Neural crest cell (in vitro differentiated cells): ENCODE data around the gene C12orf42. TPM values are rescaled to one million over a fixed set of nuclear protein-coding genes. Genes with fewer than 3 reads are reported as not detected.

Source experiments
- DNase-seq: peaks from one replicate; pipeline ENCODE4 v3.0.0; 2021; ENCODE audit warnings: low read depth, mixed read lengths, low spot score
- H3K27ac Mint-ChIP-seq: one replicate; pipeline ENCODE4 v1.8.0; 2021; ENCODE audit warnings: mild to moderate bottlenecking, mixed read lengths; ENCODE audit not compliant: unreplicated experiment
- H3K27me3 Mint-ChIP-seq: 2 replicates; pipeline ENCODE4 v1.8.0; 2021; ENCODE audit warnings: low read depth, mild to moderate bottlenecking, mixed read lengths
- H3K36me3 Mint-ChIP-seq: 2 replicates; pipeline ENCODE4 v1.8.0; 2021; ENCODE audit warnings: low read depth, mild to moderate bottlenecking, mixed read lengths
- H3K4me1 Mint-ChIP-seq: 2 replicates; pipeline ENCODE4 v1.8.0; 2021; ENCODE audit warnings: mixed read lengths
- H3K4me3 Mint-ChIP-seq: one replicate; pipeline ENCODE4 v1.8.0; 2021; ENCODE audit warnings: mild to moderate bottlenecking, mixed read lengths
- H3K9me3 Mint-ChIP-seq: 2 replicates; pipeline ENCODE4 v1.8.0; 2021; ENCODE audit warnings: mixed read lengths
- CTCF ChIP-seq: fragments of 200-600 bp; sonication (generic); conservative IDR thresholded peaks from 2 replicates; pipeline ENCODE4 v1.5.0; 2021; ENCODE audit warnings: antibody characterized with exemption, mild to moderate bottlenecking
- total RNA-seq: library from RNA; stranded (reverse); gene quantifications from 2 replicates; pipeline ENCODE4 v1.2.1, GENCODE V29; 2021

Gene C12orf42
- total RNA-seq, 1 donor from 2014 or later, result not detected

- H3K4me3 Mint-ChIP-seq, result no peak overlapping the region
- no peaks in the 10 kb centered on the region for H3K36me3 Mint-ChIP-seq
- no peak for DNase-seq
- H3K27ac Mint-ChIP-seq, result no peak overlapping the region
- peaks cover 70% of the 10 kb centered on the region for H3K27me3 Mint-ChIP-seq
- H3K9me3 Mint-ChIP-seq, result peaks cover 2% of the 10 kb centered on the region
- peaks cover 17% of the 10 kb centered on the region for H3K4me1 Mint-ChIP-seq
- TF ChIP-seq CTCF, result no peak
Observed at GRCh38 chr12:103498990-103499389, 3.2 kb upstream of the C12orf42 start.

GRCh38 chr12:103494734-103495468 lies 867 bp downstream of the C12orf42 start:
- no peak overlapping the region for H3K27ac Mint-ChIP-seq
- no peak for TF ChIP-seq CTCF
- peaks cover 67% of the 10 kb centered on the region for H3K27me3 Mint-ChIP-seq
- H3K4me3 Mint-ChIP-seq, result peak overlapping the region; percentile 88
- peaks cover 18% of the 10 kb centered on the region for H3K4me1 Mint-ChIP-seq
- H3K36me3 Mint-ChIP-seq, result no peaks in the 10 kb centered on the region
- H3K9me3 Mint-ChIP-seq, result peaks cover 2% of the 10 kb centered on the region
- no peak for DNase-seq

- Mint-ChIP-seq H3K4me1 (peaks cover 18% of the 10 kb centered on the region), H3K36me3 (no peaks in the 10 kb centered on the region), H3K9me3 (peaks cover 2% of the 10 kb centered on the region), H3K4me3 (peak overlapping the region; percentile 88), H3K27me3 (peaks cover 61% of the 10 kb centered on the region), H3K27ac (no peak overlapping the region)
- no peak for TF ChIP-seq CTCF
- no peak for DNase-seq
Observed at GRCh38 chr12:103494051-103494733, 1.6 kb downstream of the C12orf42 start.

- no peaks in the 10 kb centered on the region for H3K36me3 Mint-ChIP-seq
- H3K4me1 Mint-ChIP-seq, result peaks cover 18% of the 10 kb centered on the region
- peaks cover 2% of the 10 kb centered on the region for H3K9me3 Mint-ChIP-seq
- TF ChIP-seq CTCF, result no peak
- no peak overlapping the region for H3K4me3 Mint-ChIP-seq
- H3K27ac Mint-ChIP-seq, result no peak overlapping the region
- no peak for DNase-seq
- peaks cover 55% of the 10 kb centered on the region for H3K27me3 Mint-ChIP-seq
Observed at GRCh38 chr12:103493199-103493598, 2.6 kb downstream of the C12orf42 start.

GRCh38 chr12:103482365-103482764 lies 13.4 kb downstream of the C12orf42 start:
- no peak for TF ChIP-seq CTCF
- no peak overlapping the region for H3K4me3 Mint-ChIP-seq
- H3K27me3 Mint-ChIP-seq, result peaks cover 7% of the 10 kb centered on the region
- no peak for DNase-seq
- peaks cover 11% of the 10 kb centered on the region for H3K9me3 Mint-ChIP-seq
- peaks cover 6% of the 10 kb centered on the region for H3K36me3 Mint-ChIP-seq
- H3K27ac Mint-ChIP-seq, result peak overlapping the region; percentile 0
- no peaks in the 10 kb centered on the region for H3K4me1 Mint-ChIP-seq
